ENCODE data around the gene CRYGB.
"Not testable (repeated sequence)": the region's sequence is repeated elsewhere in the genome, so short reads cannot be mapped to it uniquely, and the experiment has no call there.

CRYGB gene

DNA sequence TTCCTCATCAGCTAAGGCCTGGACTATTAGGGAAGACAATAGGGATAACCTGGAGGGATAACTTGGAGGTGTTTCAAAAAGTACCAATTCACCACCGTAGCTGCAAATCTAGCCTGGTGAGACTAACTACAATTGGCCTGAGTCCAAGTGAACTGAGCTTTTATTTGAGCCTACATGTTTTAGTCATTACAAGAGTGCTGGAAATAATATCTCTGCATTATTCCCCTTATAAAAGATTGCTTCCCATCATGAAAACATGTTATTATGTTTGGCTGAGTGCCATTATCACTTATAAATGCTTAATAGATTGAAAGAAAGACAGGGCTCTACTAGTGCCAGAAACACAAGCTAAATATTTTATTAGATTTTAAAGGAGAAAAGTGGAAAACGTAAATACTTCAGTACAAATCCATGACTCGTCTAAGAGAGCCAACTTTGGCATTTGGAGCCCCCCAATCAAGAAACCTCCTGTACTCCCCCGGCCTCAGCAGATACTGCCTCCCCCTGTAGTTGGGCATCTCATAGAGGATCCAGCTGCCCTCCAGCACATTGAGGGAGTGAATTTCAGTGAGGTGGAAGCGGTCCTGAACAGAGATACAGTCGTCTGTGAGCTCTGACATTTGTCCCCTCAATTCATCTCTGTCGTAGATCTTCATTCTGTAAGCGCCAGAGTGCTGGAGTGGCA is 3.6 kb downstream of the CRYGB start:
- no peak overlapping the region for H4K8ac ChIP-seq (ENCODE audit: low read depth, low read length)
- no peaks in the 10 kb centered on the region for H3K4me1 ChIP-seq (ENCODE audit: control insufficient read depth in 1 of 2, insufficient read depth in 2 of 2, low read length in 2 of 2)
- H2AK5ac ChIP-seq (ENCODE audit: low read length) = peak overlapping the region; percentile 66
- no peak overlapping the region for H4K12ac ChIP-seq (ENCODE audit: low read depth, low read length)
- H3K9me3 ChIP-seq (ENCODE audit: insufficient read depth, low read depth, low read length) = no peaks in the 10 kb centered on the region
- no peak overlapping the region for H3K4ac ChIP-seq (ENCODE audit: low read depth, low read length)
- no CpG with 5 or more reads among the region's 8 CpGs for WGBS (ENCODE audit: extremely low coverage, insufficient coverage, insufficient read length)
- DNase-seq = no peak
- H3K9ac ChIP-seq (ENCODE audit: low read length) = no peak overlapping the region
- no peak overlapping the region for H4K91ac ChIP-seq (ENCODE audit: low read depth, low read length)
- no peak overlapping the region for H2AFZ ChIP-seq (ENCODE audit: insufficient read depth, low read length, poor library complexity)
- no peak overlapping the region for H3K4me3 ChIP-seq (ENCODE audit: low read depth, low read length)
- H3K79me2 ChIP-seq (ENCODE audit: control insufficient read depth, insufficient read depth, low read length, poor library complexity) = no peaks in the 10 kb centered on the region
- H2BK5ac ChIP-seq (ENCODE audit: low read depth, low read length, poor library complexity) = no peak overlapping the region
- H2BK120ac ChIP-seq (ENCODE audit: insufficient read depth, low read length, poor library complexity) = no peak overlapping the region
- no peak overlapping the region for H3K18ac ChIP-seq (ENCODE audit: low read length)
- no peak overlapping the region for H3K14ac ChIP-seq (ENCODE audit: low read length)
- H3K36me3 ChIP-seq (ENCODE audit: control insufficient read depth in 1 of 2, insufficient read depth in 2 of 2, low read length in 2 of 2) = no peaks in the 10 kb centered on the region
- peak overlapping the region; percentile 31 for H2BK12ac ChIP-seq (ENCODE audit: low read length)
- no peaks in the 10 kb centered on the region for H3K79me1 ChIP-seq (ENCODE audit: low read length)
- H3K23ac ChIP-seq (ENCODE audit: low read length) = no peak overlapping the region
- no peaks in the 10 kb centered on the region for H3K27me3 ChIP-seq (ENCODE audit: insufficient read depth, low read length)
- H3K4me2 ChIP-seq (ENCODE audit: low read length) = no peak overlapping the region
- H3K27ac ChIP-seq (ENCODE audit: low read depth, low read length) = no peak overlapping the region

DNA sequence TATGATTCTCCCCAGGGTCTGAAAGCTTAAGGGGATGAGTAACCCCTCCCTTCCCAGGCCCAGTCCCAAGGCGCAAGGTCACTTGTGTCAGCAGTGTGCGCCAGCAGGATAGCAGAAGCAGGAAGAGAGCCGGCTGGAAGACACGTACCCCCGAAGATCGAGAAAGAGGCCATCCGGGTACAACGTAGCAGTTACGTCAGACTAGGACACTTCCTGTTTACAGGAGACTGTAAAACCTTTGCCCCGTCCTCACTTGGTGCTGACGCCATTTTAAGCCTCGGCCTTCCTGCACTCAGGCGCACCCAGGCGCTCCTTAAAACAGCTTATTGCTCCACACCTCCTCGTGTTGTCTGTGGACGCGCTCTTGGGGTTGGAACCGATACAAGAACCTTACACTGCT is 6.5 kb downstream of the CRYGB start:
- Histone ChIP-seq H4K91ac (ENCODE audit: low read depth, low read length) (no peak overlapping the region), H3K18ac (ENCODE audit: low read length) (no peak overlapping the region), H3K4me1 (ENCODE audit: control insufficient read depth in 1 of 2, insufficient read depth in 2 of 2, low read length in 2 of 2) (peaks cover 0 to 5% of the 10 kb centered on the region in 2 experiments), H3K27me3 (ENCODE audit: insufficient read depth, low read length) (no peaks in the 10 kb centered on the region), H4K12ac (ENCODE audit: low read depth, low read length) (no peak overlapping the region), H3K4ac (ENCODE audit: low read depth, low read length) (no peak overlapping the region), H3K23ac (ENCODE audit: low read length) (no peak overlapping the region), H3K79me2 (ENCODE audit: control insufficient read depth, insufficient read depth, low read length, poor library complexity) (no peaks in the 10 kb centered on the region), H3K36me3 (ENCODE audit: control insufficient read depth in 1 of 2, insufficient read depth in 2 of 2, low read length in 2 of 2) (no peaks in the 10 kb centered on the region), H3K9ac (ENCODE audit: low read length) (no peak overlapping the region), H2AFZ (ENCODE audit: insufficient read depth, low read length, poor library complexity) (no peak overlapping the region), H3K9me3 (ENCODE audit: insufficient read depth, low read depth, low read length) (no peaks in the 10 kb centered on the region), H3K14ac (ENCODE audit: low read length) (no peak overlapping the region), H2BK5ac (ENCODE audit: low read depth, low read length, poor library complexity) (no peak overlapping the region), H3K4me3 (ENCODE audit: low read depth, low read length) (no peak overlapping the region), H2AK5ac (ENCODE audit: low read length) (no peak overlapping the region), H2BK120ac (ENCODE audit: insufficient read depth, low read length, poor library complexity) (no peak overlapping the region), H4K8ac (ENCODE audit: low read depth, low read length) (no peak overlapping the region), H3K79me1 (ENCODE audit: low read length) (no peaks in the 10 kb centered on the region), H2BK12ac (ENCODE audit: low read length) (no peak overlapping the region), H3K27ac (ENCODE audit: low read depth, low read length) (no peak overlapping the region), H3K4me2 (ENCODE audit: low read length) (no peak overlapping the region)
- DNase-seq = no peak
- WGBS (ENCODE audit: extremely low coverage, insufficient coverage, insufficient read length) = no CpG with 5 or more reads among the region's 18 CpGs

GRCh38 chr2:208138334-208138733 is 7.6 kb downstream of the CRYGB start:
- not testable (repeated sequence) for H3K4ac ChIP-seq (ENCODE audit: low read depth, low read length); H3K79me1 ChIP-seq (ENCODE audit: low read length); H3K9me3 ChIP-seq (ENCODE audit: insufficient read depth, low read depth, low read length); H3K4me3 ChIP-seq (ENCODE audit: low read depth, low read length); H3K36me3 ChIP-seq (ENCODE audit: control insufficient read depth in 1 of 2, insufficient read depth in 2 of 2, low read length in 2 of 2); H2AFZ ChIP-seq (ENCODE audit: insufficient read depth, low read length, poor library complexity); H4K91ac ChIP-seq (ENCODE audit: low read depth, low read length); H3K27me3 ChIP-seq (ENCODE audit: insufficient read depth, low read length); H2BK12ac ChIP-seq (ENCODE audit: low read length); H3K4me1 ChIP-seq (ENCODE audit: control insufficient read depth in 1 of 2, insufficient read depth in 2 of 2, low read length in 2 of 2); H3K14ac ChIP-seq (ENCODE audit: low read length); H3K23ac ChIP-seq (ENCODE audit: low read length); H2BK5ac ChIP-seq (ENCODE audit: low read depth, low read length, poor library complexity); H3K18ac ChIP-seq (ENCODE audit: low read length); H3K27ac ChIP-seq (ENCODE audit: low read depth, low read length); H4K12ac ChIP-seq (ENCODE audit: low read depth, low read length); H3K4me2 ChIP-seq (ENCODE audit: low read length); H2AK5ac ChIP-seq (ENCODE audit: low read length); H3K9ac ChIP-seq (ENCODE audit: low read length); H3K79me2 ChIP-seq (ENCODE audit: control insufficient read depth, insufficient read depth, low read length, poor library complexity); H4K8ac ChIP-seq (ENCODE audit: low read depth, low read length); H2BK120ac ChIP-seq (ENCODE audit: insufficient read depth, low read length, poor library complexity)
- WGBS (ENCODE audit: extremely low coverage, insufficient coverage, insufficient read length) = no CpG with 5 or more reads among the region's 7 CpGs
- DNase-seq = peak; percentile 77 to 86

- no peak overlapping the region for H3K23ac ChIP-seq (ENCODE audit: low read length)
- no peak overlapping the region for H2BK120ac ChIP-seq (ENCODE audit: insufficient read depth, low read length, poor library complexity)
- no peak overlapping the region for H3K4me3 ChIP-seq (ENCODE audit: low read depth, low read length)
- H3K36me3 ChIP-seq (ENCODE audit: control insufficient read depth in 1 of 2, insufficient read depth in 2 of 2, low read length in 2 of 2) = no peaks in the 10 kb centered on the region
- no peaks in the 10 kb centered on the region for H3K27me3 ChIP-seq (ENCODE audit: insufficient read depth, low read length)
- H3K9me3 ChIP-seq (ENCODE audit: insufficient read depth, low read depth, low read length) = no peaks in the 10 kb centered on the region
- no peak overlapping the region for H2AK5ac ChIP-seq (ENCODE audit: low read length)
- H3K9ac ChIP-seq (ENCODE audit: low read length) = no peak overlapping the region
- no peak overlapping the region for H3K27ac ChIP-seq (ENCODE audit: low read depth, low read length)
- H2AFZ ChIP-seq (ENCODE audit: insufficient read depth, low read length, poor library complexity) = no peak overlapping the region
- H3K18ac ChIP-seq (ENCODE audit: low read length) = no peak overlapping the region
- no peak overlapping the region for H3K4ac ChIP-seq (ENCODE audit: low read depth, low read length)
- H4K91ac ChIP-seq (ENCODE audit: low read depth, low read length) = no peak overlapping the region
- H4K8ac ChIP-seq (ENCODE audit: low read depth, low read length) = peak overlapping the region; percentile 33
- no peaks in the 10 kb centered on the region for H3K79me2 ChIP-seq (ENCODE audit: control insufficient read depth, insufficient read depth, low read length, poor library complexity)
- no CpG with 5 or more reads among the region's 2 CpGs for WGBS (ENCODE audit: extremely low coverage, insufficient coverage, insufficient read length)
- H2BK12ac ChIP-seq (ENCODE audit: low read length) = no peak overlapping the region
- H4K12ac ChIP-seq (ENCODE audit: low read depth, low read length) = no peak overlapping the region
- H3K4me1 ChIP-seq (ENCODE audit: control insufficient read depth in 1 of 2, insufficient read depth in 2 of 2, low read length in 2 of 2) = peaks cover 0 to 5% of the 10 kb centered on the region in 2 experiments
- DNase-seq = peak; percentile 17 to 33
- H3K79me1 ChIP-seq (ENCODE audit: low read length) = no peaks in the 10 kb centered on the region
- no peak overlapping the region for H3K4me2 ChIP-seq (ENCODE audit: low read length)
- no peak overlapping the region for H2BK5ac ChIP-seq (ENCODE audit: low read depth, low read length, poor library complexity)
- no peak overlapping the region for H3K14ac ChIP-seq (ENCODE audit: low read length)
Measured at GRCh38 chr2:208136716-208137094, 9.3 kb downstream of the CRYGB start.

Data from trophoblast cell (in vitro differentiated cells and primary cell).